ENCODE data around the gene SEC63. TPM values are rescaled to one million over a fixed set of nuclear protein-coding genes. Genes with fewer than 3 reads are reported as not detected.

SEC63 gene
- total RNA-seq, 1 experiment from 2014 or later, result 97.6 TPM

GRCh38 chr6:107983811-107984210 lies 25.8 kb upstream of the SEC63 start (continued):
- no peak for TF ChIP-seq ZNF263 (CRISPR knock-in tag; IDR thresholded peaks at IDR 0.05; ENCODE audit: low read depth)
- no peak for TF ChIP-seq NFE2L1 (CRISPR knock-in tag; IDR thresholded peaks at IDR 0.05)
- no peak for TF ChIP-seq FOXJ3 (CRISPR knock-in tag; IDR thresholded peaks at IDR 0.05; ENCODE audit: borderline replicate concordance)
- no peak for TF ChIP-seq NFYB (CRISPR knock-in tag; conservative IDR thresholded peaks at IDR 0.05; ENCODE audit: low read depth)
- no peak for TF ChIP-seq ETV6 (CRISPR knock-in tag; IDR thresholded peaks at IDR 0.05)
- no peak for TF ChIP-seq ZNF317 (CRISPR knock-in tag; IDR thresholded peaks at IDR 0.05; ENCODE audit: borderline replicate concordance, low read depth)
- no peak for TF ChIP-seq ATF1 (CRISPR knock-in tag; IDR thresholded peaks at IDR 0.05)
- no peak for TF ChIP-seq ESRRA (CRISPR knock-in tag; IDR thresholded peaks at IDR 0.05; ENCODE audit: borderline replicate concordance)
- TF ChIP-seq SMAD3 (CRISPR knock-in tag; IDR thresholded peaks at IDR 0.05; ENCODE audit: borderline replicate concordance), result no peak
- no peak for TF ChIP-seq OVOL2 (CRISPR knock-in tag; IDR thresholded peaks at IDR 0.05; ENCODE audit: borderline replicate concordance)
- TF ChIP-seq, protein P1, sequence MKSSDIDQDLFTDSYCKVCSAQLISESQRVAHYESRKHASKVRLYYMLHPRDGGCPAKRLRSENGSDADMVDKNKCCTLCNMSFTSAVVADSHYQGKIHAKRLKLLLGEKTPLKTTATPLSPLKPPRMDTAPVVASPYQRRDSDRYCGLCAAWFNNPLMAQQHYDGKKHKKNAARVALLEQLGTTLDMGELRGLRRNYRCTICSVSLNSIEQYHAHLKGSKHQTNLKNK (CRISPR knock-in tag; IDR thresholded peaks at IDR 0.05), result no peak
- TF ChIP-seq, protein P2, sequence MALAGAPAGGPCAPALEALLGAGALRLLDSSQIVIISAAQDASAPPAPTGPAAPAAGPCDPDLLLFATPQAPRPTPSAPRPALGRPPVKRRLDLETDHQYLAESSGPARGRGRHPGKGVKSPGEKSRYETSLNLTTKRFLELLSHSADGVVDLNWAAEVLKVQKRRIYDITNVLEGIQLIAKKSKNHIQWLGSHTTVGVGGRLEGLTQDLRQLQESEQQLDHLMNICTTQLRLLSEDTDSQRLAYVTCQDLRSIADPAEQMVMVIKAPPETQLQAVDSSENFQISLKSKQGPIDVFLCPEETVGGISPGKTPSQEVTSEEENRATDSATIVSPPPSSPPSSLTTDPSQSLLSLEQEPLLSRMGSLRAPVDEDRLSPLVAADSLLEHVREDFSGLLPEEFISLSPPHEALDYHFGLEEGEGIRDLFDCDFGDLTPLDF (CRISPR knock-in tag; IDR thresholded peaks at IDR 0.05), result no peak
- TF ChIP-seq AR (CRISPR knock-in tag; IDR thresholded peaks at IDR 0.05), result no peak
- no peak for TF ChIP-seq TP53 (CRISPR knock-in tag; IDR thresholded peaks at IDR 0.05)

GRCh38 chr6:107982486-107982885 lies 24.5 kb upstream of the SEC63 start:
- H3K4me1 Mint-ChIP-seq, result peaks cover 20% of the 10 kb centered on the region
- no peak overlapping the region for H3K4me3 Mint-ChIP-seq
- no peak overlapping the region for H3K27ac Mint-ChIP-seq
- ATAC-seq (no peak), DNase-seq (ENCODE audit: low spot score) (no peak)
- TF ChIP-seq RORB (CRISPR knock-in tag; IDR thresholded peaks at IDR 0.05), result no peak
- no peak for TF ChIP-seq ZNF532 (CRISPR knock-in tag; IDR thresholded peaks at IDR 0.05; ENCODE audit: borderline replicate concordance)
- TF ChIP-seq, protein P3, sequence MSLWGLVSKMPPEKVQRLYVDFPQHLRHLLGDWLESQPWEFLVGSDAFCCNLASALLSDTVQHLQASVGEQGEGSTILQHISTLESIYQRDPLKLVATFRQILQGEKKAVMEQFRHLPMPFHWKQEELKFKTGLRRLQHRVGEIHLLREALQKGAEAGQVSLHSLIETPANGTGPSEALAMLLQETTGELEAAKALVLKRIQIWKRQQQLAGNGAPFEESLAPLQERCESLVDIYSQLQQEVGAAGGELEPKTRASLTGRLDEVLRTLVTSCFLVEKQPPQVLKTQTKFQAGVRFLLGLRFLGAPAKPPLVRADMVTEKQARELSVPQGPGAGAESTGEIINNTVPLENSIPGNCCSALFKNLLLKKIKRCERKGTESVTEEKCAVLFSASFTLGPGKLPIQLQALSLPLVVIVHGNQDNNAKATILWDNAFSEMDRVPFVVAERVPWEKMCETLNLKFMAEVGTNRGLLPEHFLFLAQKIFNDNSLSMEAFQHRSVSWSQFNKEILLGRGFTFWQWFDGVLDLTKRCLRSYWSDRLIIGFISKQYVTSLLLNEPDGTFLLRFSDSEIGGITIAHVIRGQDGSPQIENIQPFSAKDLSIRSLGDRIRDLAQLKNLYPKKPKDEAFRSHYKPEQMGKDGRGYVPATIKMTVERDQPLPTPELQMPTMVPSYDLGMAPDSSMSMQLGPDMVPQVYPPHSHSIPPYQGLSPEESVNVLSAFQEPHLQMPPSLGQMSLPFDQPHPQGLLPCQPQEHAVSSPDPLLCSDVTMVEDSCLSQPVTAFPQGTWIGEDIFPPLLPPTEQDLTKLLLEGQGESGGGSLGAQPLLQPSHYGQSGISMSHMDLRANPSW (CRISPR knock-in tag; conservative IDR thresholded peaks at IDR 0.05; ENCODE audit: low read depth), result no peak
- H3K9me3 Mint-ChIP-seq, result no peaks in the 10 kb centered on the region; the same call in 1 of the 2 replicates
- peaks cover 61% of the 10 kb centered on the region for H3K27me3 Mint-ChIP-seq (ENCODE audit: low read depth)
- ChIA-PET POLR2A (no interaction called here), CTCF (interaction anchor here (6.4 kb wide), 1 partner anchor 66 kb away, joined by 83 read pairs; no protein-coding TSS in a partner anchor)
- H3K36me3 Mint-ChIP-seq, result no peaks in the 10 kb centered on the region
